Astrocyte (in vitro differentiated cells and primary cell): ENCODE results near the gene XPOT.

Source experiments
- CTCF ChIP-seq: IDR thresholded peaks from 2 replicates; pipeline ENCODE4 v1.5.1; 2011; ENCODE audit warnings: low read depth, mild to moderate bottlenecking, inconsistent platforms, low read length, moderate library complexity; ENCODE audit not compliant: insufficient read depth
- EZH2 ChIP-seq: IDR thresholded peaks from 2 replicates; pipeline ENCODE4 v1.6.1; 2012; ENCODE audit warnings: mild to moderate bottlenecking, low read length, inconsistent platforms; ENCODE audit not compliant: insufficient read depth

- no peak for TF ChIP-seq EZH2
- TF ChIP-seq CTCF, result no peak
Observed at GRCh38 chr12:64446295-64446694, 42.1 kb downstream of the XPOT start.
